ENCODE results near the gene PRC1.

The PRC1 gene

GRCh38 chr15:90952901-90953677, 41.2 kb downstream of the PRC1 start:
- peaks cover 38% of the 10 kb centered on the region for H3K36me3 ChIP-seq (ENCODE audit: control insufficient read depth, low read depth, low read length)

GRCh38 chr15:90950676-90951075, 43.7 kb downstream of the PRC1 start:
- no peaks in the 10 kb centered on the region for H3K9me3 ChIP-seq (ENCODE audit: control insufficient read depth, low read depth, low read length)
- H3K9ac ChIP-seq (ENCODE audit: low read length): no peak overlapping the region
- no peak overlapping the region for H3K4me3 ChIP-seq (ENCODE audit: low read length)
- no peaks in the 10 kb centered on the region for H3K4me1 ChIP-seq (ENCODE audit: control insufficient read depth, low read depth, low read length)
- no peaks in the 10 kb centered on the region for H3K27me3 ChIP-seq (ENCODE audit: control insufficient read depth, insufficient read depth, low read length)
- no peak overlapping the region for H3K27ac ChIP-seq (ENCODE audit: low read length)
- H3K36me3 ChIP-seq (ENCODE audit: control insufficient read depth, low read depth, low read length): peaks cover 54% of the 10 kb centered on the region

More at GRCh38 chr15:90952901-90953677, 41.2 kb downstream of the PRC1 start:
- H3K4me3 ChIP-seq (ENCODE audit: low read length): no peak overlapping the region
- no peak overlapping the region for H3K27ac ChIP-seq (ENCODE audit: low read length)
- no peaks in the 10 kb centered on the region for H3K9me3 ChIP-seq (ENCODE audit: control insufficient read depth, low read depth, low read length)
- no peak overlapping the region for H3K9ac ChIP-seq (ENCODE audit: low read length)
- H3K27me3 ChIP-seq (ENCODE audit: control insufficient read depth, insufficient read depth, low read length): no peaks in the 10 kb centered on the region
- peaks cover 7% of the 10 kb centered on the region for H3K4me1 ChIP-seq (ENCODE audit: control insufficient read depth, low read depth, low read length)

- Histone ChIP-seq H3K36me3 (ENCODE audit: control insufficient read depth, low read depth, low read length) (peaks cover 58% of the 10 kb centered on the region), H3K9ac (ENCODE audit: low read length) (no peak overlapping the region), H3K4me3 (ENCODE audit: low read length) (no peak overlapping the region), H3K9me3 (ENCODE audit: control insufficient read depth, low read depth, low read length) (no peaks in the 10 kb centered on the region), H3K27me3 (ENCODE audit: control insufficient read depth, insufficient read depth, low read length) (no peaks in the 10 kb centered on the region), H3K27ac (ENCODE audit: low read length) (no peak overlapping the region), H3K4me1 (ENCODE audit: control insufficient read depth, low read depth, low read length) (no peaks in the 10 kb centered on the region)
Measured at GRCh38 chr15:90949979-90950675, 44.2 kb downstream of the PRC1 start.

- Histone ChIP-seq H3K4me3 (ENCODE audit: low read length) (no peak overlapping the region), H3K9ac (ENCODE audit: low read length) (no peak overlapping the region), H3K27me3 (ENCODE audit: control insufficient read depth, insufficient read depth, low read length) (no peaks in the 10 kb centered on the region), H3K9me3 (ENCODE audit: control insufficient read depth, low read depth, low read length) (no peaks in the 10 kb centered on the region), H3K36me3 (ENCODE audit: control insufficient read depth, low read depth, low read length) (peaks cover 74% of the 10 kb centered on the region), H3K4me1 (ENCODE audit: control insufficient read depth, low read depth, low read length) (no peaks in the 10 kb centered on the region), H3K27ac (ENCODE audit: low read length) (no peak overlapping the region)
Measured at GRCh38 chr15:90948506-90948905, 45.8 kb downstream of the PRC1 start.

GRCh38 chr15:90947577-90948357, 46.6 kb downstream of the PRC1 start:
- Histone ChIP-seq H3K9me3 (ENCODE audit: control insufficient read depth, low read depth, low read length) (no peaks in the 10 kb centered on the region), H3K4me3 (ENCODE audit: low read length) (no peak overlapping the region), H3K9ac (ENCODE audit: low read length) (no peak overlapping the region), H3K27me3 (ENCODE audit: control insufficient read depth, insufficient read depth, low read length) (no peaks in the 10 kb centered on the region), H3K27ac (ENCODE audit: low read length) (no peak overlapping the region), H3K4me1 (ENCODE audit: control insufficient read depth, low read depth, low read length) (no peaks in the 10 kb centered on the region), H3K36me3 (ENCODE audit: control insufficient read depth, low read depth, low read length) (peaks cover 76% of the 10 kb centered on the region)

- Histone ChIP-seq H3K27me3 (ENCODE audit: control insufficient read depth, insufficient read depth, low read length) (no peaks in the 10 kb centered on the region), H3K27ac (ENCODE audit: low read length) (no peak overlapping the region), H3K9ac (ENCODE audit: low read length) (no peak overlapping the region), H3K9me3 (ENCODE audit: control insufficient read depth, low read depth, low read length) (no peaks in the 10 kb centered on the region), H3K4me1 (ENCODE audit: control insufficient read depth, low read depth, low read length) (no peaks in the 10 kb centered on the region), H3K36me3 (ENCODE audit: control insufficient read depth, low read depth, low read length) (peaks cover 81% of the 10 kb centered on the region), H3K4me3 (ENCODE audit: low read length) (no peak overlapping the region)
Measured at GRCh38 chr15:90946941-90947576, 47.3 kb downstream of the PRC1 start.

GRCh38 chr15:90946538-90946937, 47.8 kb downstream of the PRC1 start:
- Histone ChIP-seq H3K27me3 (ENCODE audit: control insufficient read depth, insufficient read depth, low read length) (no peaks in the 10 kb centered on the region), H3K9ac (ENCODE audit: low read length) (no peak overlapping the region), H3K27ac (ENCODE audit: low read length) (no peak overlapping the region), H3K36me3 (ENCODE audit: control insufficient read depth, low read depth, low read length) (peaks cover 78% of the 10 kb centered on the region), H3K9me3 (ENCODE audit: control insufficient read depth, low read depth, low read length) (no peaks in the 10 kb centered on the region), H3K4me3 (ENCODE audit: low read length) (no peak overlapping the region), H3K4me1 (ENCODE audit: control insufficient read depth, low read depth, low read length) (no peaks in the 10 kb centered on the region)

GRCh38 chr15:90945091-90945490, 49.2 kb downstream of the PRC1 start:
- Histone ChIP-seq H3K4me3 (ENCODE audit: low read length) (no peak overlapping the region), H3K36me3 (ENCODE audit: control insufficient read depth, low read depth, low read length) (peaks cover 76% of the 10 kb centered on the region), H3K9me3 (ENCODE audit: control insufficient read depth, low read depth, low read length) (no peaks in the 10 kb centered on the region), H3K9ac (ENCODE audit: low read length) (no peak overlapping the region), H3K27me3 (ENCODE audit: control insufficient read depth, insufficient read depth, low read length) (no peaks in the 10 kb centered on the region), H3K27ac (ENCODE audit: low read length) (no peak overlapping the region), H3K4me1 (ENCODE audit: control insufficient read depth, low read depth, low read length) (no peaks in the 10 kb centered on the region)

GRCh38 chr15:90942354-90943120, 51.8 kb downstream of the PRC1 start:
- H3K36me3 ChIP-seq (ENCODE audit: control insufficient read depth, low read depth, low read length): peaks cover 67% of the 10 kb centered on the region
- no peaks in the 10 kb centered on the region for H3K27me3 ChIP-seq (ENCODE audit: control insufficient read depth, insufficient read depth, low read length)
- H3K9ac ChIP-seq (ENCODE audit: low read length): no peak overlapping the region
- H3K27ac ChIP-seq (ENCODE audit: low read length): no peak overlapping the region
- no peaks in the 10 kb centered on the region for H3K9me3 ChIP-seq (ENCODE audit: control insufficient read depth, low read depth, low read length)
- no peak overlapping the region for H3K4me3 ChIP-seq (ENCODE audit: low read length)
- no peaks in the 10 kb centered on the region for H3K4me1 ChIP-seq (ENCODE audit: control insufficient read depth, low read depth, low read length)

GRCh38 chr15:90941038-90941437, 53.3 kb downstream of the PRC1 start:
- Histone ChIP-seq H3K27ac (ENCODE audit: low read length) (no peak overlapping the region), H3K9me3 (ENCODE audit: control insufficient read depth, low read depth, low read length) (no peaks in the 10 kb centered on the region), H3K36me3 (ENCODE audit: control insufficient read depth, low read depth, low read length) (peaks cover 56% of the 10 kb centered on the region), H3K4me1 (ENCODE audit: control insufficient read depth, low read depth, low read length) (peaks cover 6% of the 10 kb centered on the region), H3K27me3 (ENCODE audit: control insufficient read depth, insufficient read depth, low read length) (no peaks in the 10 kb centered on the region), H3K4me3 (ENCODE audit: low read length) (no peak overlapping the region), H3K9ac (ENCODE audit: low read length) (no peak overlapping the region)

Measured in iPS-18a (cell line).